Measurements from ENCODE around the gene EVA1C. TPM values are rescaled to one million over a fixed set of nuclear protein-coding genes. Genes with fewer than 3 reads are reported as not detected.
A peak's percentile ranks its signal among the peaks of the same experiment; 100 is the strongest.
"Not testable (repeated sequence)": the region's sequence is repeated elsewhere in the genome, so short reads cannot be mapped to it uniquely, and the experiment has no call there.

Gene EVA1C, protein sequence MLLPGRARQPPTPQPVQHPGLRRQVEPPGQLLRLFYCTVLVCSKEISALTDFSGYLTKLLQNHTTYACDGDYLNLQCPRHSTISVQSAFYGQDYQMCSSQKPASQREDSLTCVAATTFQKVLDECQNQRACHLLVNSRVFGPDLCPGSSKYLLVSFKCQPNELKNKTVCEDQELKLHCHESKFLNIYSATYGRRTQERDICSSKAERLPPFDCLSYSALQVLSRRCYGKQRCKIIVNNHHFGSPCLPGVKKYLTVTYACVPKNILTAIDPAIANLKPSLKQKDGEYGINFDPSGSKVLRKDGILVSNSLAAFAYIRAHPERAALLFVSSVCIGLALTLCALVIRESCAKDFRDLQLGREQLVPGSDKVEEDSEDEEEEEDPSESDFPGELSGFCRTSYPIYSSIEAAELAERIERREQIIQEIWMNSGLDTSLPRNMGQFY
- polyA plus RNA-seq (ENCODE audit: low read depth in 6 of 6): under 1 TPM in 3 of 6 donors, not detected in 3; 0.47 to 0.87 (median 0.57) TPM

DNA sequence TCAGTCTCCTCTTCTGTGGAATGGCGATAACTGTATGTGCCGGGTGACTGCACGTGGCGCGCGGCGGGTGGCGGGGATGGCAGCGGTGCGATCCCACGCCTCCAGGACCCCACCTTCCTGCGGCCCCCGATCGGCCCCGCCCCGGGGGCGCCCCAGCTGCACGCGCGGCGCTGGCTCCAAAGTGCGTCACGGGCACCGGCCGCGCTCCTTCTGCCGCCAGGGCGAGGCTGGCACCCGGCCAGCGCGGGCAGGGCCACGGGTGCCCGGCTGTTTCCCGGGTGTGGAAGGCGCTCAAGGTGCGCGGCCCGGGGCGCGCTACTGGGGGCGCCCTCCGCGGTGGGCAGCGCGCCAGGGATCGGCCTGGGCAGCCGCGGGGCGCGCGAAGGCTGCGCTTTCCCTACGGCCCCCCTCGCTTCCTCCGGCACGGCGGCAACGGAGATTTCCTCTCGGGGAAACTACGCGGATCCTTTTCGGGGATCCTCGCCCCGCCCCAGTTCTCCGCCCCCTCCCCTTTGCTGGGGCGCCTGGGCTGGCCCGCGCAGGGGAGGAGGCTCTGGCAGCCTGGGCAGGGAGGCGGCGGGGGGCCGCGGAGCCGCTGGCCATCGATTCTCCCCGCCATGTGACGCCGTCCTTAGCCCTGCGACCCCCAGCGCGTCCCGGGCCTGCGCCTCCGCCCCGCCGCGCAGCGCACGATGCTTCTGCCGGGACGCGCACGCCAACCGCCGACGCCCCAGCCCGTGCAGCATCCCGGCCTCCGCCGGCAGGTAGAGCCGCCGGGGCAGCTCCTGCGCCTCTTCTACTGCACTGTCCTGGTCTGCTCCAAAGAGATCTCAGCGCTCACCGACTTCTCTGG is at the start of gene EVA1C:
EVA1C (plus strand) TSS at position 545 of the 853 bp plus-strand sequence; CDS start at position 693, 148 bp downstream.
- Mint-ChIP-seq H3K27me3 (peaks cover 64 to 81% (median 74%) of the 10 kb centered on the region in 3 donors), H3K27ac (peak within 1 kb of the TSS in 2 of 6 donors; percentile 30 to 56), H3K9me3 (peaks cover 0 to 4% (median 0%) of the 10 kb centered on the region in 7 donors), H3K4me1 (peaks cover 3 to 16% (median 16%) of the 10 kb centered on the region in 3 donors), H3K36me3 (no peaks in the 10 kb centered on the region), H3K4me3 (peak within 1 kb of the TSS; percentile 49 to 90 (median 84))
- ATAC-seq (ENCODE audit: low read depth in 2 of 2) (peak; percentile 63), DNase-seq (no peak)

DNA sequence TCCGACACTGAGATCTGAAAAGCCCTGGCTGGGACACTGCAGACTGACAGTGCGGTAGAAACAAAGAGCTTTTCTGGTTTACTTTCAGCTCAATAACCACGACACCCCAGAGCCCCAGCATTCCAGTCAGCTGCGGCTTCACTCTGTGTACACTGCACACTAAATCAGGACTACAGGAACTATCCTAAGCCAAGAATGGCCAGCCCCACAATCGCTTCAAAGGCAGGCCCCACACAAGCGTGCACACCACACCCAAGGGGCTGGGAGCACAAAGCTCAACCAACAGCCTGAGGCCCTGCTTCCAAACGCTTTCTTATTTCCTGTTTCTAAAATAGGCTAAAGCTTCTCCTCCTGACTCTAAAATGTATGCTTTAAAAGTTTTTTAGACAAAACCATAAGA is 48.1 kb upstream of the EVA1C start:
- H3K36me3 Mint-ChIP-seq: peaks cover 46 to 61% of the 10 kb centered on the region in 2 donors
- no peaks in the 10 kb centered on the region for H3K27me3 Mint-ChIP-seq
- H3K9me3 Mint-ChIP-seq: no peaks in the 10 kb centered on the region
- H3K27ac Mint-ChIP-seq: peak overlapping the region in 1 of 6 donors; percentile 24
- no peak overlapping the region for H3K4me3 Mint-ChIP-seq
- ATAC-seq (ENCODE audit: low read depth in 2 of 2) (no peak), DNase-seq (no peak)
- H3K4me1 Mint-ChIP-seq: peaks cover 0 to 5% (median 4%) of the 10 kb centered on the region in 3 donors

DNA sequence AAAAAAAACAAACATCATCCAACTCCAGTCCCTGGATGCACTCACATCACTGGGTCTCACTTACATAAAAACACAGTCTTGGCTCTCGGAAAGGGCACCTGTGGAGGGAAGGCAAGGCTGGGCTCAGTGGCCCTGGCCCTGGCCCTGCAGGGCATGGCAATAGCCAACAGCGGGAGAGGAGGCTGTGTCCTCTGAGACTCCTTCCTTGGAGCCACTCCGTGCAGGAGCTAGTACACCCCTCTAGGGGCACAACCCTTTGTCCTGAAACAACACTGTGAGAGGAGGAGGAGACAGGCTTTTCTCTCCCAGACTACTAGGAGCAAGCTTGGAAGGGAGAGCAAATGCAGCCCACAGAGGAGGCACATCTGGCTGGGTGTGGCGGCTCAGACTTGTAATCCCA is 47.7 kb upstream of the EVA1C start:
- Mint-ChIP-seq H3K27ac (no peak overlapping the region), H3K4me1 (peaks cover 0 to 5% (median 4%) of the 10 kb centered on the region in 3 donors), H3K36me3 (peaks cover 46 to 57% of the 10 kb centered on the region in 2 donors), H3K4me3 (no peak overlapping the region), H3K27me3 (no peaks in the 10 kb centered on the region), H3K9me3 (no peaks in the 10 kb centered on the region)
- ATAC-seq (ENCODE audit: low read depth in 2 of 2) (no peak), DNase-seq (no peak)

DNA sequence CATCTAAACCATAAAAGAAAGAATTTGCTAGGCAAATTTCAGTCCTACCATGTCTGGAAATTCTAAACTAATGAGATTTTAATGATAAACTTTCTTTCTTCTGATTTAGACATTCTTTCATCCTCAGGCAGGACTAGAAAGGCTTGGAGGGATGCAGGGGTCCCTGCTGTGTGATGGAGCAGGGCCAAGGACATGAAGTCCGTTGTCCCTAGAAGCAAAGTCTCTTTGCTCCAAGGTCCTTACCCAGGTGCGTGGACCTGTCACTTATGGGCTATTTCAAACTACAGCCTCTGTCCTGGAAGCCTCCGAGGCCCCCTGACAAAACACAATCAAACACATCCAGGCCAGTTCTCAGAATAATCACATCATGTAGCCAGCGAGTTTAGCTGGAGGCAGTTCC is 46.3 kb upstream of the EVA1C start:
- no peaks in the 10 kb centered on the region for H3K27me3 Mint-ChIP-seq
- DNase-seq (no peak), ATAC-seq (ENCODE audit: low read depth in 2 of 2) (no peak)
- peaks cover 44 to 54% of the 10 kb centered on the region in 2 donors for H3K36me3 Mint-ChIP-seq
- H3K27ac Mint-ChIP-seq: peak overlapping the region in 1 of 6 donors; percentile 15
- no peak overlapping the region for H3K4me3 Mint-ChIP-seq
- no peaks in the 10 kb centered on the region for H3K9me3 Mint-ChIP-seq
- peaks cover 0 to 5% (median 4%) of the 10 kb centered on the region in 3 donors for H3K4me1 Mint-ChIP-seq

DNA sequence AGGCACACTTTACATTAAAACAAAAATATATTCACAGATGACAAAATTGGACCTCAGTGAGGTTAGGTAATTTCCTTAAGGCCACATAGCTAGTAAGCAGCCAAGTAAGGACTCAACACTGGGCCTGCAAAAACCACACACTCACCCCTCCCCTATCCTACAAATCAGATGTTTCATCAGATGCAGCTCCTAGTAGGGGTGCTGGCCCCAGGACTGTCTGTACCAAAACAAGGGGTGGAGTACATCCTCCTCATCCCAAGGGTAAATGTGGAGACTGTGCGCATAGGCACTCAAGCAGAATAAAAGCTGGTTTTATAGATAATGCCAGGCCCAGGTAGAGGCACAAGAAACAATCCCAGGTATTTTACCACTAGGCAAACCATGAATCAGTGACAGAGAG is 45.3 kb upstream of the EVA1C start:
- Mint-ChIP-seq H3K36me3 (peaks cover 40 to 54% of the 10 kb centered on the region in 2 donors), H3K4me3 (no peak overlapping the region), H3K27ac (no peak overlapping the region), H3K27me3 (no peaks in the 10 kb centered on the region), H3K9me3 (no peaks in the 10 kb centered on the region), H3K4me1 (no peaks in the 10 kb centered on the region)
- DNase-seq (no peak), ATAC-seq (ENCODE audit: low read depth in 2 of 2) (no peak)

DNA sequence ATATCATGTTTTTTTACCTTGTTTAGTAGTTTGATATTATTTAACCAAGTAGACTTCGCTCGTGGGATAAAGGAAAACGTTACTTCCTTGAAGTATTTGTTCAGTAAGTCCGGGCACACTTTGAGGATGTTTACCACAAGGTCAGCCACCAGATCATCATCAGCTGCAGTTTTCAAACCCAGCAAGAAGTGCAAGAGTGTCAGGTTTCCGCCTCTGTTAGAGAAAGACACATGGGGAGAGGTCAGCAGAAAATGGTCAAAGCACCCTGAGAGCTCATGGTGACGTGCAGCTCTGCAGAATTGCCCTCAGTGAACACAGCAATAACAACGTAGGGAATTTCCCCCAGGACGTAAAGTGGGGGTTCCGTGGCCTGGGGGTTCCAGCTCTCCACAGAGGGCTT is 44.1 kb upstream of the EVA1C start:
- Mint-ChIP-seq H3K9me3 (no peaks in the 10 kb centered on the region), H3K4me1 (no peaks in the 10 kb centered on the region), H3K4me3 (no peak overlapping the region), H3K27ac (peak overlapping the region in 2 of 6 donors; percentile 2 to 27), H3K27me3 (no peaks in the 10 kb centered on the region), H3K36me3 (peaks cover 31 to 57% of the 10 kb centered on the region in 2 donors)
- ATAC-seq (ENCODE audit: low read depth in 2 of 2): no peak
- DNase-seq: no peak

DNA sequence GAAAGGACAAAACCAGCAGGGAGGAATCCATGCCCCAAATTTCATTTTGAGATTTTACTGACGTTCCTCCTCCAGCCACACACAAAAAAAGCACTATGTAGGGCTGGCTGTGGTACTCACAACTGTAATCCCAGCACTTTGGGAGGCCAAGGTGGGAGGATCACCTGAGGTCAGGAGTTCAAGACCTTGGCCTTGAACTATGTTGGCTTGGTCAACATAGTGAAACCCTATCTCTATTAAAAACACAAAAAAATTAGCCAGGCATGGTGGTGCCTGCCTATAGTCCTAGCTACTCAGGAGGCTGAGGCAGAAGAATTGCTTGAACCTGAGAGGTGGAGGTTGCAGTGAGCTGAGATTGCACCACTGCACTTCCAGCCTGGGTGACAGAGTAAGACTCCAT is 43.5 kb upstream of the EVA1C start:
- H3K36me3 Mint-ChIP-seq: peaks cover 30 to 57% of the 10 kb centered on the region in 2 donors
- not testable (repeated sequence) for H3K9me3 Mint-ChIP-seq; DNase-seq; H3K4me1 Mint-ChIP-seq; H3K4me3 Mint-ChIP-seq; H3K27me3 Mint-ChIP-seq; ATAC-seq (ENCODE audit: low read depth in 2 of 2)
- H3K27ac Mint-ChIP-seq: peak overlapping the region in 1 of 6 donors; percentile 54

DNA sequence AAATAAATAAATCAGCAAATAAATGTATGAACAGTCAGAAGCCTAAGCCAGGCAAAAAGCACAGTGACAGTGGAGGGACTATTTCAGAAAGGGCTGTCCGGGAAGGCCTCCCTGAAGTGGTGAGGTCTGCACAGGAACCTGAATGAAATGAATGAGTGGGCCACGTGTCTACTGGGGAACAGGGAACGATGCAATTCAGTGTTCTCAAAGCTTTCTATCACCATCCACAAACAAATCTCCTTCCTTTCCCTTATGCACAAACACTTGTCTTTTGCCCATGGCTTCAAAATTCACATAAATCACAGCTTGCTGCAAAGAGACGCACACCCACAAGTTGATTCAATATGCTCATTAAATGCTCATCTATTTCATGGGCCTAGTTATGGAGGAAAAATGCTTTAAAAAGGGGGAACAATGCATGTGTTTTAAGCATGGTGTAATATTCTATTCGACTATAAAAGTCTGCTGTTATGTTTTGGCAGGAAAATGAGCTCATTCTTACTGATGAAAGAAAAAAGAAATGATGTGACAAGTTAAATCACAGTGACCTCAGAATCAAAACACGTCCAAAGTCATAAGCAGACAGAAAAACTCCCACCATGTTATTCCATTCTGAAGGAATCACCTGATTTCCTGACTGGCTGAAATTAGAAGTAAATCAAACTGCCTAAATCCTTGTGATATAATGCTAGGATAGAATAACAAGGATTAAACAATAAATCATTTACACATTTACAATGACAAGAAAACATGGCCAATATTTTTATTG is 41.3 kb upstream of the EVA1C start:
- H3K27ac Mint-ChIP-seq: no peak overlapping the region
- no peak overlapping the region for H3K4me3 Mint-ChIP-seq
- ATAC-seq (ENCODE audit: low read depth in 2 of 2): no peak

DNA sequence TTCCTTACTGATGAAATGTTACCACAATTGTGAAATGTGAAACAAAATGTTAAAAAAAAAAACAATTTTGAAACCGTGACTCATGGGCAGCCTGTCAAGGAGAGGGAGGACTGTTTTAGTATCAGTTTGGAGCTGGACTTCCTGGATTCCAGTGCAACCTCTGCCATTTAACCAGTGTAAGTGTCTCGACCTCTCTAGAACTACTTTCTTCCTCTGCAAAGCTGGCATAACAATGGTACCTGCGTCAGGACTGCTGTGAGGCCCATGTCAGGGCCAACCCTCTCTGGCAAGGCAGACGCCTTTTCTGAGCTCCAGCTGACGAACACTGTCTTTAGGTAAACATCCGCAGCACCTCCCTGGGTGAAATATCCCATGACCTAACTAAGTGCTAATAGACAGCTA is 40.6 kb upstream of the EVA1C start:
- no peak for DNase-seq
- peaks cover 16 to 47% of the 10 kb centered on the region in 2 donors for H3K36me3 Mint-ChIP-seq
- no peak for ATAC-seq (ENCODE audit: low read depth in 2 of 2)

More for the DNA sequence above, 41.3 kb upstream of the EVA1C start:
- Mint-ChIP-seq H3K9me3 (no peaks in the 10 kb centered on the region), H3K27me3 (no peaks in the 10 kb centered on the region), H3K4me1 (no peaks in the 10 kb centered on the region), H3K36me3 (peaks cover 16 to 47% of the 10 kb centered on the region in 2 donors)
- no peak for DNase-seq

DNA sequence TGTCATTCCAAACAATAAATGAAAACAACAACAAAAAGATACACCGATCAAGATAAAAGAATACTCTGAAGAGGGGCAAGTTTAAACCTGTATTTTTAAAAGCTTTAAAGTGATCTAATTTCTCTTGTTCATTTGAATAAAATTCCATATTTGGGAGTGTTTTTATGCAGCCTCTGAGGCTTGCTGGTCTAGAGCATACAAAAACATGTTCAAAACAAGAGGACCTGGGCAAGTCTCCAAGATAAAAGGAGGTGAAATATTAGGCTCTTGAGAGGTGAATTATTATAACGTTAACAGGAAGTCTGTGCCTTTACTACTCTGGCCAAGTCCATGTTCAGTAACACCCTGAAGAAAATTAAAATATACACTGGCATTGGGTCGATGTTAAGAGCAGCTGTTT is 39.8 kb upstream of the EVA1C start:
- no peaks in the 10 kb centered on the region for H3K9me3 Mint-ChIP-seq
- DNase-seq (no peak), ATAC-seq (ENCODE audit: low read depth in 2 of 2) (no peak)
- peaks cover 16 to 42% of the 10 kb centered on the region in 2 donors for H3K36me3 Mint-ChIP-seq
- H3K4me1 Mint-ChIP-seq: no peaks in the 10 kb centered on the region
- no peak overlapping the region for H3K27ac Mint-ChIP-seq
- H3K27me3 Mint-ChIP-seq: no peaks in the 10 kb centered on the region
- H3K4me3 Mint-ChIP-seq: no peak overlapping the region

More for the DNA sequence above, 40.6 kb upstream of the EVA1C start:
- no peak overlapping the region for H3K4me3 Mint-ChIP-seq
- peak overlapping the region in 1 of 6 donors; percentile 74 for H3K27ac Mint-ChIP-seq
- no peaks in the 10 kb centered on the region for H3K27me3 Mint-ChIP-seq
- no peaks in the 10 kb centered on the region for H3K9me3 Mint-ChIP-seq
- H3K4me1 Mint-ChIP-seq: no peaks in the 10 kb centered on the region

DNA sequence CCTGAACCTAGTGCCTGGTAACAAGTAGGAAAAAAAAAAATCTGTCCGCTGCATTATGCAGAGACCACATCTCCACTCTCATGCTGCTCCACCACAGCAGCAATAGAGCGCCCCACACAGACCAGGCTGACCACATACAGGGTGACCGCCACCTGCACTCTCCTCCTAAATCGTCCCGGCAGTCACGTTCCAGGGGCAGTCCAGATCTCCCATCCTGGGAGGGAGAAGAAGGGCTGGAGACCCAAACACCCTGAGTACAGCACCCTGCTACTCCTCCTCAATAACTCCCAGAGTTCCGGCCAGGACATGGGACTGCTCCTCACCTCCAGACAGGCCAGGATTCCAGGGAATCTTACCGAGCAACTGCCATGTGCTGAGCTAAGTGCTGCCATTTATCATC is 35.0 kb upstream of the EVA1C start:
- ATAC-seq (ENCODE audit: low read depth in 2 of 2) (no peak), DNase-seq (no peak)
- no peak overlapping the region for H3K4me3 Mint-ChIP-seq
- H3K9me3 Mint-ChIP-seq: no peaks in the 10 kb centered on the region
- peaks cover 0 to 6% (median 0%) of the 10 kb centered on the region in 3 donors for H3K4me1 Mint-ChIP-seq
- H3K36me3 Mint-ChIP-seq: peaks cover 15 to 29% of the 10 kb centered on the region in 2 donors
- H3K27me3 Mint-ChIP-seq: no peaks in the 10 kb centered on the region
- no peak overlapping the region for H3K27ac Mint-ChIP-seq

DNA sequence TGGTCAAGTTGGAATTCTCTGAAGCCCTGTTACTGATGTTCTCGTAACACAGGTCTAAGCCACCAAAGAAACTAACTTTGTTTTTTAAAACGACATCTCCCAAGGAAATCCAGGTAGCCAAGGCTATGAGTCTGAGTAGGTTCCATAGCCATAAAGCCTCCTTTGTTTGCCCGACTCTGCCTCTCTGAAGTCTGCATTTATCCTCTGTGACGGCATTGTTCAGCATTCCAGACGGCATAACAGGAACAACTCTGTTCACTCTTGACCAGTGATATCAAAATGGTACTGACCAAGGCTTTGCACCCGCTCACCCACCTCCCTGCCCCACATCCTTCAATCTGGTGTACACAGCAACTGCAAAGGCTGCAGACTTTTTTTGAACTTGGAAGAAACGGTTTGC is 34.5 kb upstream of the EVA1C start:
- DNase-seq (no peak), ATAC-seq (ENCODE audit: low read depth in 2 of 2) (no peak)
- Mint-ChIP-seq H3K4me1 (peaks cover 0 to 6% (median 0%) of the 10 kb centered on the region in 3 donors), H3K27ac (no peak overlapping the region), H3K36me3 (peaks cover 15 to 26% of the 10 kb centered on the region in 2 donors), H3K4me3 (no peak overlapping the region), H3K27me3 (no peaks in the 10 kb centered on the region), H3K9me3 (no peaks in the 10 kb centered on the region)

DNA sequence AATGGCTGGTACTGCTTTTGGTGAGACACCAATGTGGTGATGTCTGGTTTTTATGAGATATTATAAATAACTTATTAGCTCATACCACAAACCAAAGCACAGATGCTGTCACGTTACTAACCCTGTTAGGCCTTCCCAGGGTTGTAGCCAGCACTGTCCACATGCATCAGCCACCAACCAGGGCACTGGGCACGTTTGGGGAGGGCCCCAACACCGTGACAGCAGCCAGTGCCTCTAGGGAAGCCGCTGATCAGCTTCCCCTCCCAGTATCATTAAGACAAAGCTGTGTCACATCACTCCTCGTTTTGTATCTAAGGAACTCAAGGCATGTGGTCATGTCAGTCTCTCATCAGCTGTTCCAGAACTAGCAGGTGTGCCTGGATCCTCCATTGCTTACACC is 33.5 kb upstream of the EVA1C start:
- Mint-ChIP-seq H3K27ac (no peak overlapping the region), H3K27me3 (no peaks in the 10 kb centered on the region), H3K36me3 (peaks cover 25 to 26% of the 10 kb centered on the region in 2 donors), H3K4me3 (no peak overlapping the region), H3K4me1 (peaks cover 0 to 6% (median 0%) of the 10 kb centered on the region in 3 donors), H3K9me3 (no peaks in the 10 kb centered on the region)
- ATAC-seq (ENCODE audit: low read depth in 2 of 2) (no peak), DNase-seq (no peak)
